Activated T-cell treated with anti-CD3 and anti-CD28 coated beads, Interleukin-2, amount 50 U/mL, for 24 hours (primary cell): ENCODE results near the gene NXNL1.
A peak's percentile ranks its signal among the peaks of the same experiment; 100 is the strongest.

Experiments used
- DNase-seq: peaks from one replicate; pipeline ENCODE4 v3.0.0-alpha.2; 2020
- H3K27ac Mint-ChIP-seq: 2 replicates; pipeline ENCODE4 v1.8.0; 2020; ENCODE audit warnings: mild to moderate bottlenecking, mixed read lengths
- H3K27me3 Mint-ChIP-seq: 2 replicates; pipeline ENCODE4 v1.8.0; 2020; ENCODE audit warnings: mixed read lengths
- H3K36me3 Mint-ChIP-seq: 2 replicates; pipeline ENCODE4 v1.8.0; 2020; ENCODE audit warnings: low read depth, mixed read lengths
- H3K4me1 Mint-ChIP-seq: 2 replicates; pipeline ENCODE4 v1.8.0; 2020; ENCODE audit warnings: low read depth, mixed read lengths
- H3K4me3 Mint-ChIP-seq: 2 replicates; pipeline ENCODE4 v1.8.0; 2020; ENCODE audit warnings: mild to moderate bottlenecking, moderate library complexity, mixed read lengths
- H3K9me3 Mint-ChIP-seq: 2 replicates; pipeline ENCODE4 v1.8.0; 2020; ENCODE audit warnings: mixed read lengths

NXNL1 gene

GRCh38 chr19:17423429-17424208 is 37.1 kb downstream of the NXNL1 start:
- H3K4me3 Mint-ChIP-seq = no peak overlapping the region
- H3K27me3 Mint-ChIP-seq = no peaks in the 10 kb centered on the region
- H3K4me1 Mint-ChIP-seq = peaks cover 21% of the 10 kb centered on the region
- DNase-seq = no peak
- H3K9me3 Mint-ChIP-seq = no peaks in the 10 kb centered on the region
- H3K27ac Mint-ChIP-seq = no peak overlapping the region
- H3K36me3 Mint-ChIP-seq = peaks cover 18% of the 10 kb centered on the region

- Mint-ChIP-seq H3K9me3 (no peaks in the 10 kb centered on the region), H3K36me3 (peaks cover 20% of the 10 kb centered on the region), H3K27ac (no peak overlapping the region), H3K27me3 (no peaks in the 10 kb centered on the region), H3K4me1 (peaks cover 22% of the 10 kb centered on the region), H3K4me3 (no peak overlapping the region)
- no peak for DNase-seq
Measured at GRCh38 chr19:17421942-17422341, 38.8 kb downstream of the NXNL1 start.

GRCh38 chr19:17420475-17420924 is 40.2 kb downstream of the NXNL1 start:
- Mint-ChIP-seq H3K36me3 (peaks cover 29% of the 10 kb centered on the region), H3K27ac (peak overlapping the region; percentile 85), H3K9me3 (no peaks in the 10 kb centered on the region), H3K4me1 (peaks cover 22% of the 10 kb centered on the region), H3K4me3 (peak overlapping the region; percentile 89), H3K27me3 (no peaks in the 10 kb centered on the region)
- no peak for DNase-seq

- no peaks in the 10 kb centered on the region for H3K27me3 Mint-ChIP-seq
- H3K4me1 Mint-ChIP-seq = peaks cover 22% of the 10 kb centered on the region
- no peaks in the 10 kb centered on the region for H3K9me3 Mint-ChIP-seq
- H3K27ac Mint-ChIP-seq = peak within 1 kb of the TSS; percentile 95
- H3K4me3 Mint-ChIP-seq = peak within 1 kb of the TSS; percentile 89
- peaks cover 35% of the 10 kb centered on the region for H3K36me3 Mint-ChIP-seq
- DNase-seq = peak; percentile 94
Measured at GRCh38 chr19:17419621-17420474, 40.9 kb downstream of the NXNL1 start, which contains the start of gene MVB12A. Gene MVB12A (plus strand): TSS chr19:17420047. CDS start chr19:17420136, 89 bp downstream.

GRCh38 chr19:17419154-17419620 is 41.5 kb downstream of the NXNL1 start:
- H3K36me3 Mint-ChIP-seq = peaks cover 42% of the 10 kb centered on the region
- peak overlapping the region; percentile 89 for H3K4me3 Mint-ChIP-seq
- H3K27me3 Mint-ChIP-seq = no peaks in the 10 kb centered on the region
- no peaks in the 10 kb centered on the region for H3K9me3 Mint-ChIP-seq
- peak overlapping the region; percentile 95 for H3K27ac Mint-ChIP-seq
- DNase-seq = no peak
- H3K4me1 Mint-ChIP-seq = peaks cover 20% of the 10 kb centered on the region

GRCh38 chr19:17418710-17419109 is 42.0 kb downstream of the NXNL1 start:
- no peaks in the 10 kb centered on the region for H3K9me3 Mint-ChIP-seq
- peaks cover 45% of the 10 kb centered on the region for H3K36me3 Mint-ChIP-seq
- H3K4me1 Mint-ChIP-seq = peaks cover 18% of the 10 kb centered on the region
- peak overlapping the region; percentile 95 for H3K27ac Mint-ChIP-seq
- no peak for DNase-seq
- peak overlapping the region; percentile 89 for H3K4me3 Mint-ChIP-seq
- no peaks in the 10 kb centered on the region for H3K27me3 Mint-ChIP-seq

- peak overlapping the region; percentile 6 for H3K27ac Mint-ChIP-seq
- H3K4me3 Mint-ChIP-seq = no peak overlapping the region
- H3K4me1 Mint-ChIP-seq = peaks cover 16% of the 10 kb centered on the region
- no peaks in the 10 kb centered on the region for H3K27me3 Mint-ChIP-seq
- peaks cover 51% of the 10 kb centered on the region for H3K36me3 Mint-ChIP-seq
- no peaks in the 10 kb centered on the region for H3K9me3 Mint-ChIP-seq
- no peak for DNase-seq
Measured at GRCh38 chr19:17415121-17415520, 45.6 kb downstream of the NXNL1 start.

GRCh38 chr19:17414097-17414496 is 46.6 kb downstream of the NXNL1 start:
- Mint-ChIP-seq H3K4me3 (no peak overlapping the region), H3K4me1 (peaks cover 10% of the 10 kb centered on the region), H3K9me3 (no peaks in the 10 kb centered on the region), H3K27ac (no peak overlapping the region), H3K27me3 (no peaks in the 10 kb centered on the region), H3K36me3 (peaks cover 48% of the 10 kb centered on the region)
- DNase-seq = no peak

- Mint-ChIP-seq H3K27me3 (no peaks in the 10 kb centered on the region), H3K4me1 (peaks cover 17% of the 10 kb centered on the region), H3K4me3 (no peak overlapping the region), H3K27ac (no peak overlapping the region), H3K36me3 (peaks cover 50% of the 10 kb centered on the region), H3K9me3 (no peaks in the 10 kb centered on the region)
- DNase-seq = no peak
Measured at GRCh38 chr19:17411801-17412200, 48.9 kb downstream of the NXNL1 start.

- no peak for DNase-seq
- Mint-ChIP-seq H3K4me3 (no peak overlapping the region), H3K36me3 (peaks cover 54% of the 10 kb centered on the region), H3K27me3 (no peaks in the 10 kb centered on the region), H3K9me3 (no peaks in the 10 kb centered on the region), H3K4me1 (peaks cover 33% of the 10 kb centered on the region), H3K27ac (no peak overlapping the region)
Measured at GRCh38 chr19:17409990-17410389, 50.7 kb downstream of the NXNL1 start.

- DNase-seq = no peak
- Mint-ChIP-seq H3K27me3 (no peaks in the 10 kb centered on the region), H3K27ac (peak overlapping the region; percentile 96), H3K9me3 (no peaks in the 10 kb centered on the region), H3K4me3 (peak overlapping the region; percentile 81), H3K4me1 (peaks cover 46% of the 10 kb centered on the region), H3K36me3 (peaks cover 42% of the 10 kb centered on the region)
Measured at GRCh38 chr19:17406887-17407196, 53.9 kb downstream of the NXNL1 start.

GRCh38 chr19:17406046-17406886 is 54.5 kb downstream of the NXNL1 start:
- Mint-ChIP-seq H3K27ac (peak overlapping the region; percentile 96), H3K36me3 (peaks cover 43% of the 10 kb centered on the region), H3K4me3 (peak overlapping the region; percentile 81), H3K4me1 (peaks cover 47% of the 10 kb centered on the region), H3K9me3 (no peaks in the 10 kb centered on the region), H3K27me3 (no peaks in the 10 kb centered on the region)
- DNase-seq = peak; percentile 34
